ENCODE results near the gene SNX8.

The SNX8 gene

DNA sequence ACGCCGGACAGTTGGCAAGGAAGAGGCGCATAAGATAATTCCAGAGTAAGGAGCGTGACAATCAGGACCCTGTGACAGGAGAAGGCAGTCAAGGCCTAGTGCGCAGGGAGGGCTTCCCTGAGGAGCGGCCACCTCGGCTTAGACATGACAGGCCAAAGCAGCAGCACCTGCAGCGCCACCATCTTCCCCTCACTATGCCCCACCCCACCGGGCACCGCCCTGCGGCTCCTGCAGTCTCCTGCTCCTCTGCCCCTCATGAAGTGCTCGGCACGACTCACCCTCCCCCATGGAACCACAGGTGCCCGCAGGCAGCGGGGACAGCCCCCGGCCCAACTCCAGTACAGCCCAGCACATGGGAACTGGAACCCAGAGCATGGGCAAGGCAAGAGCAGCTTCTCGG lies 93.3 kb downstream of the SNX8 start:
- Histone ChIP-seq H3K4me1 (ENCODE audit: control insufficient read depth, low read length) (no peaks in the 10 kb centered on the region), H3K27ac (ENCODE audit: low read depth, low read length) (no peak overlapping the region), H3K27me3 (ENCODE audit: control insufficient read depth, low read length) (no peaks in the 10 kb centered on the region), H3K9me3 (ENCODE audit: control insufficient read depth, insufficient read depth, low read length) (no peaks in the 10 kb centered on the region), H4K20me1 (ENCODE audit: control insufficient read depth, insufficient read depth, low read depth, low read length) (no peaks in the 10 kb centered on the region; the same call in 1 of the 2 replicates), H3K36me3 (ENCODE audit: control insufficient read depth, low read length) (peaks cover 94% of the 10 kb centered on the region), H3F3A (ENCODE audit: control insufficient read depth, insufficient read depth) (no peaks in the 10 kb centered on the region), H3K9me2 (replicated peaks; ENCODE audit: control insufficient read depth, low read length) (no peaks in the 10 kb centered on the region), H3K4me2 (ENCODE audit: low read length) (no peak overlapping the region), H3K4me3 (ENCODE audit: low read length) (no peak overlapping the region), H3K79me2 (ENCODE audit: control insufficient read depth, low read length) (peaks cover 44% of the 10 kb centered on the region)
- TF ChIP-seq, protein P1, sequence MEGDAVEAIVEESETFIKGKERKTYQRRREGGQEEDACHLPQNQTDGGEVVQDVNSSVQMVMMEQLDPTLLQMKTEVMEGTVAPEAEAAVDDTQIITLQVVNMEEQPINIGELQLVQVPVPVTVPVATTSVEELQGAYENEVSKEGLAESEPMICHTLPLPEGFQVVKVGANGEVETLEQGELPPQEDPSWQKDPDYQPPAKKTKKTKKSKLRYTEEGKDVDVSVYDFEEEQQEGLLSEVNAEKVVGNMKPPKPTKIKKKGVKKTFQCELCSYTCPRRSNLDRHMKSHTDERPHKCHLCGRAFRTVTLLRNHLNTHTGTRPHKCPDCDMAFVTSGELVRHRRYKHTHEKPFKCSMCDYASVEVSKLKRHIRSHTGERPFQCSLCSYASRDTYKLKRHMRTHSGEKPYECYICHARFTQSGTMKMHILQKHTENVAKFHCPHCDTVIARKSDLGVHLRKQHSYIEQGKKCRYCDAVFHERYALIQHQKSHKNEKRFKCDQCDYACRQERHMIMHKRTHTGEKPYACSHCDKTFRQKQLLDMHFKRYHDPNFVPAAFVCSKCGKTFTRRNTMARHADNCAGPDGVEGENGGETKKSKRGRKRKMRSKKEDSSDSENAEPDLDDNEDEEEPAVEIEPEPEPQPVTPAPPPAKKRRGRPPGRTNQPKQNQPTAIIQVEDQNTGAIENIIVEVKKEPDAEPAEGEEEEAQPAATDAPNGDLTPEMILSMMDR (IDR thresholded peaks at IDR 0.05; ENCODE audit: low read depth, low read length, poor library complexity, severe bottlenecking) = no peak

DNA sequence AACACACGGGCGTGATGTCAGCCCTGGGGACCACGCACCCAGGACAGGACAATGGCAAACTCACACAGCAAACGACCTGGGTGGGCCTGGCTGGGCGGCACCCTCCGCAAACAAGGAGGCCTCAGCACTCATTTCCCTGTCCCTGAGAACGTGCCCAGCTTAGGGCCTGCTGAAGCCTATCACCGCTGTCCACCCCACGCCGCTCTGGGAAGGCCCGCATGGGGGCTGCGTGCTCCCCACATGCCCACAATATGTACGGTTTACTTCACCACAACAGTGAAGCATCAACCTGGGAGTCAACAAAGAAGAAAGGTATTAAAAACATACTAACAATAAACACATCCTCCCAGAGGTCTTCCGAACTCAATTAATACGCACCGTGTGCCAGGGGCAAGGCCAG lies 93.7 kb downstream of the SNX8 start:
- H3K36me3 ChIP-seq (ENCODE audit: control insufficient read depth, low read length) = peaks cover 94% of the 10 kb centered on the region
- H4K20me1 ChIP-seq (ENCODE audit: control insufficient read depth, insufficient read depth, low read depth, low read length) = no peaks in the 10 kb centered on the region; the same call in 1 of the 2 replicates
- no peaks in the 10 kb centered on the region for H3K27me3 ChIP-seq (ENCODE audit: control insufficient read depth, low read length)
- H3K9me3 ChIP-seq (ENCODE audit: control insufficient read depth, insufficient read depth, low read length) = no peaks in the 10 kb centered on the region
- no peak overlapping the region for H3K4me2 ChIP-seq (ENCODE audit: low read length)
- H3K79me2 ChIP-seq (ENCODE audit: control insufficient read depth, low read length) = peaks cover 40% of the 10 kb centered on the region
- H3K9me2 ChIP-seq (replicated peaks; ENCODE audit: control insufficient read depth, low read length) = no peaks in the 10 kb centered on the region
- no peak overlapping the region for H3K4me3 ChIP-seq (ENCODE audit: low read length)
- no peaks in the 10 kb centered on the region for H3F3A ChIP-seq (ENCODE audit: control insufficient read depth, insufficient read depth)
- TF ChIP-seq, protein P1 (IDR thresholded peaks at IDR 0.05; ENCODE audit: low read depth, low read length, poor library complexity, severe bottlenecking) = no peak
- TF ChIP-seq EZH2phosphoT487 (IDR thresholded peaks at IDR 0.05; ENCODE audit: borderline replicate concordance, low read length) = no peak
- no peaks in the 10 kb centered on the region for H3K4me1 ChIP-seq (ENCODE audit: control insufficient read depth, low read length)
- no peak overlapping the region for H3K27ac ChIP-seq (ENCODE audit: low read depth, low read length)

DNA sequence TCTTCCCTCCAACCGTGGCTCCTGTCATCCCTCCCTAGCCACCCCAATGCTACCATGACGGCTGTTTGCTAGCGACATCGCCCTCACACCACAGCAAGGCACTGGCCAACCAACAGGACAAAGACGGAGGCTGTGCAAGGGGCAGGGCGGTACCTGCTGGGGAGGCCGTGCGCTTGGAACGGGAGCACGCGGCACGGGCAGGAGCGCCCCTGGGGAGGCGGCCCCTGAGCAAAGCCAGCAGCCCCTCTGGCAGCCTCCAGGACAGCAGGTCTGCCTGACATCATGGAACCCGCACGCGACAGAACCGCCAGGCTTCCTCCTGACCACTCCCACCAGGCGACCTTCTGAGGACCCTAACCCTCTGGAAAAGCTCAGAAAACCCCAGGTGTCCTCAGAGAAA lies 94.2 kb downstream of the SNX8 start:
- Histone ChIP-seq H3K9me3 (ENCODE audit: control insufficient read depth, insufficient read depth, low read length) (no peaks in the 10 kb centered on the region), H3K9me2 (replicated peaks; ENCODE audit: control insufficient read depth, low read length) (no peaks in the 10 kb centered on the region), H3K4me3 (ENCODE audit: low read length) (no peak overlapping the region), H3K27ac (ENCODE audit: low read depth, low read length) (no peak overlapping the region), H3K27me3 (ENCODE audit: control insufficient read depth, low read length) (no peaks in the 10 kb centered on the region), H3K36me3 (ENCODE audit: control insufficient read depth, low read length) (peaks cover 92% of the 10 kb centered on the region), H3K4me2 (ENCODE audit: low read length) (no peak overlapping the region), H3K4me1 (ENCODE audit: control insufficient read depth, low read length) (no peaks in the 10 kb centered on the region), H3F3A (ENCODE audit: control insufficient read depth, insufficient read depth) (no peaks in the 10 kb centered on the region), H4K20me1 (ENCODE audit: control insufficient read depth, insufficient read depth, low read depth, low read length) (no peaks in the 10 kb centered on the region; the same call in 1 of the 2 replicates), H3K79me2 (ENCODE audit: control insufficient read depth, low read length) (peaks cover 35% of the 10 kb centered on the region)
- TF ChIP-seq, protein P1 (IDR thresholded peaks at IDR 0.05; ENCODE audit: low read depth, low read length, poor library complexity, severe bottlenecking) = no peak
- TF ChIP-seq EZH2phosphoT487 (IDR thresholded peaks at IDR 0.05; ENCODE audit: borderline replicate concordance, low read length) = no peak

DNA sequence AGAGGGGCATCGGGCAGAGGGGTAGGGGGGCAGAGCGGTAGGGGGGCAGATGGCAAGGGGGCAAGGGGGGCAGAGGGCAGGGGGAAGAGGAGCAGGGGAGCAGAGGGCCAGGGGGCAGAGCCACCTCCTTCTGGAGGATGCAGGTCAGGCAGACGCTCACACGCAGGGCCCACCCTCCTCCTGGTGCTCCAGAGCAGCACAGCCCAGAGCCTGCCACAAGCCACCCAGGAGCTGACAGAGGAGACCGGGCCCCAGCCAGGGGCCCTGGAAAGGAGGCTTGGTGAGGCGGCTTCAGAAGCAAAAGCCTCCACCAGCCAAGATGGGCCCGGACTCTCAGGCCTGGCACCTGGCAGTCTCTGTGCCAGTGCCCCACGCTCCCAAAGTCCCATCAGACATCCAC lies 94.6 kb downstream of the SNX8 start:
- no peak overlapping the region for H3K4me3 ChIP-seq (ENCODE audit: low read length)
- no peaks in the 10 kb centered on the region for H3F3A ChIP-seq (ENCODE audit: control insufficient read depth, insufficient read depth)
- no peaks in the 10 kb centered on the region for H3K4me1 ChIP-seq (ENCODE audit: control insufficient read depth, low read length)
- H3K27ac ChIP-seq (ENCODE audit: low read depth, low read length) = no peak overlapping the region
- H3K36me3 ChIP-seq (ENCODE audit: control insufficient read depth, low read length) = peaks cover 91% of the 10 kb centered on the region
- H3K9me3 ChIP-seq (ENCODE audit: control insufficient read depth, insufficient read depth, low read length) = no peaks in the 10 kb centered on the region
- H3K4me2 ChIP-seq (ENCODE audit: low read length) = no peak overlapping the region
- no peaks in the 10 kb centered on the region for H3K27me3 ChIP-seq (ENCODE audit: control insufficient read depth, low read length)
- peaks cover 31% of the 10 kb centered on the region for H3K79me2 ChIP-seq (ENCODE audit: control insufficient read depth, low read length)
- H4K20me1 ChIP-seq (ENCODE audit: control insufficient read depth, insufficient read depth, low read depth, low read length) = no peaks in the 10 kb centered on the region; the same call in 1 of the 2 replicates
- no peaks in the 10 kb centered on the region for H3K9me2 ChIP-seq (replicated peaks; ENCODE audit: control insufficient read depth, low read length)
- TF ChIP-seq EZH2phosphoT487 (IDR thresholded peaks at IDR 0.05; ENCODE audit: borderline replicate concordance, low read length) = no peak
- TF ChIP-seq, protein P1 (IDR thresholded peaks at IDR 0.05; ENCODE audit: low read depth, low read length, poor library complexity, severe bottlenecking) = no peak
